ENCODE data around the gene ELK4.

The ELK4 gene

DNA sequence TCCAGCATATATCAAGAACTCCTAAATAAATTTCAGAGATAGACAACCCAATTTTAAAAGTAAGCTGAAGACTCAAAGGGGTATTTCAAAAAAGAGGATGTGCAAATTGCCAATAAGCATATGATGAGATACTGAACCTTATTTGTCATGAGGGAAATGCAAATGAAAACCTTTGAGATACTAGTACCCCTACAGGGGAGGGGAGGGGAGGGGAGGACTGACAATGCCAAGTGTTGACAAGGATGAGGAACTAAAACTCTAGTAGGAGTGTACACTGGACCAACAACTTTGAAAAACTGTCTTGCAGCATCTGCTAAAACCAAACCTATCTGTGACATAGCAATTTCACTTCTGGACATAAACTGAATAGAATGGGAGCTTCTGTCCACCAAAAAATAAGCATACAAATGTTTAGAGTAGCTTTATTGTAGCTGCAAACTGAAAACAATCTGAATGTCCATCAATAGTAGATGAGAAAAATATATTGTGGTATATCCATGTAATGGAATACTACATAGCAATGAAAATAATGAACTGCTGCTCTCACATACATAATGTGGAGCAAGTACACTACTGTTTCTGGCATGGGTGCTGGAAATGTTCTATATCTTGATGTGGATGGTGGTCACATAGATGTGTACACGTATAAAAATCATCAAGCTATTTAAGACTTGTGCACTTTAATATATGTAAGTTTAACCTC, 70.2 kb downstream of the ELK4 start:
- H3K27ac ChIP-seq: no peak overlapping the region
- no peak for TF ChIP-seq ZFX (IDR thresholded peaks at IDR 0.05; ENCODE audit: borderline replicate concordance)
- TF ChIP-seq CTCF (IDR thresholded peaks at IDR 0.05): no peak

Measured in 22Rv1 (cell line).